CD4-positive, alpha-beta T cell treated with Interferon alpha-2 for 1 hour (primary cell): ENCODE data around the gene ADAM15.

Experiments
- DNase-seq, 2 donors: peaks; one replicate each; pipeline ENCODE4 v3.0.0-alpha.2; 2020 to 2022

ADAM15 gene, protein sequence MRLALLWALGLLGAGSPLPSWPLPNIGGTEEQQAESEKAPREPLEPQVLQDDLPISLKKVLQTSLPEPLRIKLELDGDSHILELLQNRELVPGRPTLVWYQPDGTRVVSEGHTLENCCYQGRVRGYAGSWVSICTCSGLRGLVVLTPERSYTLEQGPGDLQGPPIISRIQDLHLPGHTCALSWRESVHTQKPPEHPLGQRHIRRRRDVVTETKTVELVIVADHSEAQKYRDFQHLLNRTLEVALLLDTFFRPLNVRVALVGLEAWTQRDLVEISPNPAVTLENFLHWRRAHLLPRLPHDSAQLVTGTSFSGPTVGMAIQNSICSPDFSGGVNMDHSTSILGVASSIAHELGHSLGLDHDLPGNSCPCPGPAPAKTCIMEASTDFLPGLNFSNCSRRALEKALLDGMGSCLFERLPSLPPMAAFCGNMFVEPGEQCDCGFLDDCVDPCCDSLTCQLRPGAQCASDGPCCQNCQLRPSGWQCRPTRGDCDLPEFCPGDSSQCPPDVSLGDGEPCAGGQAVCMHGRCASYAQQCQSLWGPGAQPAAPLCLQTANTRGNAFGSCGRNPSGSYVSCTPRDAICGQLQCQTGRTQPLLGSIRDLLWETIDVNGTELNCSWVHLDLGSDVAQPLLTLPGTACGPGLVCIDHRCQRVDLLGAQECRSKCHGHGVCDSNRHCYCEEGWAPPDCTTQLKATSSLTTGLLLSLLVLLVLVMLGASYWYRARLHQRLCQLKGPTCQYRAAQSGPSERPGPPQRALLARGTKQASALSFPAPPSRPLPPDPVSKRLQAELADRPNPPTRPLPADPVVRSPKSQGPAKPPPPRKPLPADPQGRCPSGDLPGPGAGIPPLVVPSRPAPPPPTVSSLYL

DNA sequence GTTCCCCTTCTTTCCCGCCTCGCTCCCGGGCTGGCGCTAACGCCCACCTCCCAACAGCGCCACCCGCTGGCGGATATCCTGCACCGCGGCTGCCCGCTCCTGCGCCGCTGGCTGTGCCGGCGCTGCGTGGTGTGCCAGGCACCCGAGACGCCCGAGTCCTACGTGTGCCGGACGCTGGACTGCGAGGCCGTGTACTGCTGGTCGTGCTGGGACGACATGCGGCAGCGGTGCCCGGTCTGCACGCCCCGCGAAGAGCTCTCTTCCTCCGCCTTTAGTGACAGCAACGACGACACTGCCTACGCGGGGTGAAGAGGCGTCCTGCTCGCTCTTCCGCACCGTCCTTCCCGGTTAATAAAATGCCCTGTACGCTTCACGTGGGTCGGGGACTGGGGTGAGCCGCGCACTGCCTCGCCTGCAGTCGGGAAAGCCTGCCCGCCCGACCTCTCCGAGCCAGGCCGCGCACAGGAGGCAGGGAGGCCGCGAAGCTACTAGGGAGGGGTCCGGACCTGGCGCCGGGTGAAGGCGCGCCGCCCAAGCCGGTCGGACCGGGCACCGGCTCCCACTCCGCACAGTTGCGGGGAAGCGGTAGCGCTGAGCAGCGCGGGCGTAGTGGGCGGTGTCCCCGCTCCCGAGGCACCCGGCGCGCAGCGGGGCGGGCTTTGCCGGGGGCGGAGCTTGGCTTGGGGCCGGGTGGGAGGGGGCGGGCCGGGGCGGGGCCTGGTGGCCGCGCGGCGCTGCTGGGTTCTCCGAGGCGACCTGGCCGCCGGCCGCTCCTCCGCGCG is at the start of gene ADAM15:
Gene ADAM15 (plus strand): TSS at position 757 of the 782 bp plus-strand sequence. CDS start 71 bp downstream, outside the sequence.
- DNase-seq: peak; percentile 78 to 88

GRCh38 chr1:155001425-155001674 is 49.8 kb upstream of the ADAM15 start:
- DNase-seq: no peak

- DNase-seq: peak; percentile 98
Measured at GRCh38 chr1:155001675-155002463, 49.2 kb upstream of the ADAM15 start.

GRCh38 chr1:155002464-155003226 is 48.5 kb upstream of the ADAM15 start, which contains the start of gene ZBTB7B:
Gene ZBTB7B, plus strand, starts transcription at chr1:155002802. Its CDS starts 11,859 bp downstream, at chr1:155014661.
- DNase-seq: no peak

GRCh38 chr1:155003227-155003765 is 47.8 kb upstream of the ADAM15 start:
- DNase-seq: no peak

- DNase-seq: no peak
Measured at GRCh38 chr1:155003766-155004351, 47.3 kb upstream of the ADAM15 start.

- DNase-seq: no peak
Measured at GRCh38 chr1:155004352-155005075, 46.6 kb upstream of the ADAM15 start.

DNA sequence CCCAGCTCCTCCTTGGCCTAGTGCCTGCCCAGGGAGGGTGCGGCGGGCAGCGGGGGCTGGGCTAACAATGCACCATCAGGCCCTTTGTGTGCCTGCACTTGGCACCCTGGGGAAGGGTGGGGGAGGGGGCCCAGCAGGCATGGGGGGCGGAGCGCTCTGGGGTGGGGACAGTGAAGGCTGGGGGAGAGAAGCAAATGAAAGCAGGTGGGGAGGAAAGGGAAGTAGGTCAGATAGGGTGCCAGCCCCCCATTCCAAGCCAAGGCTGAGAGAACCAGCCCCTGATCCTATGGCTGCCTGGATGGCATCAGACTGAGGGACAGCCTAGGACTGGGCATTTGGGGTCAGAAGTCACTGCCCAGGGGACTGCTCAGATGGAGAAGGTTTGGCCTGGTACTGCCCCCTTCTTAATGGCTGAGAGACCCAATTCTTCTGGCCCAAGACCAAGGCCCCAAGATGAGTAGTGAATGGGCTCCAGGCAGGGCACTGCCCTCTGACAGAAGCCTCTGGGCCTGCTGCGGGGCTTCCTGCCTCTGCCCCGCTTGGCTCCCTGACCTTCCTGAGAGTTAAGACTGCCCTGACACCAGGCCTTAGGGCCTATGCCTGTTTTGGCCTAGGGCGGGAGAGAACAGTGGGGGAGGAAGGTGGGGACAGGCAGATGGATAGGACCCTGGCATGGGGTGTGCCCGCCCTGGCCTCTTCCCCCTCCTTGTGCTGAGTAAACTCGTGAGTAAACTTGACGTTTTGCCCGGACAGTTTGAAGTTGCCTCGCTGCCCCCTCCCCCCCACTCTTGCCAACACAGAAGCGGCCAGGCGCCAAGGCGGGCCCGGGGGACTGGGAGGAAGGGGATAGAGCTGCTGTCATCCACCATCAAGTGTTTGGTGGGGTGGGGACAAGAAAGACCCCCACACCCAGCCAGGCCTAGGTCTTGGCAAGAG is 45.8 kb upstream of the ADAM15 start:
- DNase-seq: peak; percentile 45 to 58

DNA sequence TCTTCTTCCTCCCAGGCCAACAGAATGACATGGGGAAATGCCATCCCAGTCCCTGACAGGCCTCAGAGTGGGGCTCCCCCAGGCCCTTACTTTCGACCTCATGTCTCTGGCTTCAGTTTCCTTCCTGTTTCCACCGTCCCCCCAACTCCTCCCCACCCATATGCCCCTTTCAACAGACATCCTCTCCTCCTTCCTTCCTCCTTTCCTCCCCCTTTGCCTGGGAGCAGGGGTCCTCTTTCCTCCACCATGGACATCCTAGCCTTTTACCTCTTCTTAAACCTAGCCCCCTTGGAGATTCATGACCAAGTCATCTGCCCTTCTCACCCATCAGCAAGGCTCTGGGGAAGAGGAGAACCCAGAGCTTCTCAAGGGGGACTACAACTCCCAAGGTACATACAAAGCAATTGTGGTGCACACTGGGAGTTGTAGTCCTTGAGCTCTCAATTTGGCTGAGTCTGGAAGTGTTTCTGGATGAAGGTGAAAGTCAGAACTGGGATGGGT is 44.5 kb upstream of the ADAM15 start:
- peak; percentile 49 to 68 for DNase-seq

GRCh38 chr1:155007251-155007828 is 43.8 kb upstream of the ADAM15 start:
- DNase-seq: no peak

- peak in 1 of 2 donors; percentile 35 for DNase-seq
Measured at GRCh38 chr1:155008015-155008941, 42.8 kb upstream of the ADAM15 start.

DNA sequence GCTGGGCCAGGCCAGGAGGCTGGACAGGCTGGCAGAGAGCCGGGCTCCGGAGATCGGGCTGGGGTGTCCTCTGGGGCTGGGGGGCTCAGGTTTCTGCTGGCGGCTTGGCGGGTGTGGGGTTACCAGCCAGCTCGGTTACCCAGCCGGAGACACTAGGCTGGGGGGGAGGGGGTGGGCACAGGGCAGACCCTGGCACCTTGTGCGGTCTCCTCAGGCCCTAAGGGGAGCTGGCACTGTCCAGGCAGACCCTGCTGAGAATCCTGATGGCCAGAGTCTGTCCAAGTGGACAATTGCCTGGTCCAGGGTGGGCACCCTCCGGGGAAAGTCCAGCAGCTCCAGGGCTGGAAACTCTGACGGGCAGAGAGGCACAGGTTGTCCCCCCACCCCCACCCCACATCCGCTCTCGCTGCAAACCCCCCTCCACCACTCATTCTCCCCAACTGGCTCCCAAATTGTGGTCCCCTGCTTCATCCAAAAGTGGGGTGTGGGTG is 41.9 kb upstream of the ADAM15 start:
- DNase-seq: peak in 1 of 2 donors; percentile 19

DNA sequence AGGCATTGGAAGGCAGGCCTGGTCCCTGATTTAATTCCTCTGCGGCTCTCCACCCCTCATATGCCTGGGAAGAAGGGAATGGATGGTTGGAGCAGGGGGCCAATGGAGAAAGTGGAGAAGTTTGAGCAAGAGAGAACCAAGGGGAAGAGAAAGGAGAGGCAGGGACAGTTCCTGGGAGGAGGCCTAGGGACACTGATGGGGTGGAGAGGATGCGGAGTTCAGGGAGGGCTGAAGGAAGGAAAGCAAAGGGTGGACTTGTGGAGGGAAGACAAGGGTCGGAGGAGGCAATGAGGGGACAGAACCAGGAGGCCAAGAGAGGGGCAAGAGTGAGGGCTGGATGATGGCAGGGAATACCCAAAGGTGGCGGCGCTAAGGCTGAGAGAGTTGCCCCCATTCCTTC is 41.4 kb upstream of the ADAM15 start:
- no peak for DNase-seq

DNA sequence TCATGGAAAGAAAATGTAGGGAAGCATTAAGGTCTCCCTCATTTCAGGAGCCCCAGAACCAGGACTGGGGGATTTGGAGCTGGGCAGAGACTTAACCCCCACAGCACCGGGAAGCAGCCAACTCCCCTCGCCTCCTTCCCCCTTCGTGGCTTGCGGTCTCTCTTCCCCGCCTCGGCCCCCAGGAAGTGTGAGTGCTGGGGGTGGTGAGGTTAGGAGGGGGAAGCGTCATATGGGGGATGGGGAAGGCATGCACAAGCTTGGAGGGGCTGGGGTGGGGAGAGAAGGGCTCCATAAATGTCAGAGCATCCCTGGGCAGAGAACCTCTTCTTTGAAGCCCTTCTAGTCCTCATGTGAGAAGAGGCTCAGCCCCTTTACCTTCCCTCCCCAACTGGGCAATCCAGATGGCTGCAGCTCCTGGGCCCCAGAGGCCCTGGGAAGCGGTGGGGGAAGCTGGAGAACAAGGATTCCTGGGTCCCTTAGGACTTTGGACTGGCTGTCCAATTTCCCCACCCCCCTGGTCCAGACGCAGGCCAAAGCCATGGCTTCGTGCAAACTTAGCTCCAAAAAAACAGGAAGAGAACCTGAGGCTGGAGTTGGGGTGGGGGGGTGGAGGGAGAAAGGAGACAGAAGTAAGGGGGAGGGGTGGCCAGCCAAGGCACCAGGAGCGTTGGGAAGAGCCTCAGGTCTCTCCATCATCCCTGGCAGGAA is 40.8 kb upstream of the ADAM15 start:
- peak in 1 of 2 donors; percentile 46 for DNase-seq

DNA sequence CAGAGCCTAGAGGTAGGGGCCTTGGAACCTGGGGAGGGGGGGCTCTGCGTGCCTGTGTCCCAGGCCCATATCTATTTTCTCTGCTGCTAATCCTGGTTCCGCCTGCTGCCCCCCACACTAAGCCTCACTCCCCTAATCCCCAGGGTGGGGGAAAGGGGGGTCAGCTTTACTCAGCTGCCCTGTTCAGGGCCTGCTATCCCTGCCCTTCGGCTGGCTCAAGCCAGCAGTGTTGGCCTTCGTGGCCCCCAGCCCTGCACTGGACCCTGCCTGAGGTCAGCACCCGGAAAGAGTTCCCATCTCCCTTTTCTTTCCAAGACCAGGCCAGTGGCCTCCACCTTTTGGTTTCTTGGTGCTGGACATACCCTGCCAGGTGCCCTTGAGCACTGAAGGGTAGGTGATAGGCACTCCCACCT is 40.1 kb upstream of the ADAM15 start:
- no peak for DNase-seq

DNA sequence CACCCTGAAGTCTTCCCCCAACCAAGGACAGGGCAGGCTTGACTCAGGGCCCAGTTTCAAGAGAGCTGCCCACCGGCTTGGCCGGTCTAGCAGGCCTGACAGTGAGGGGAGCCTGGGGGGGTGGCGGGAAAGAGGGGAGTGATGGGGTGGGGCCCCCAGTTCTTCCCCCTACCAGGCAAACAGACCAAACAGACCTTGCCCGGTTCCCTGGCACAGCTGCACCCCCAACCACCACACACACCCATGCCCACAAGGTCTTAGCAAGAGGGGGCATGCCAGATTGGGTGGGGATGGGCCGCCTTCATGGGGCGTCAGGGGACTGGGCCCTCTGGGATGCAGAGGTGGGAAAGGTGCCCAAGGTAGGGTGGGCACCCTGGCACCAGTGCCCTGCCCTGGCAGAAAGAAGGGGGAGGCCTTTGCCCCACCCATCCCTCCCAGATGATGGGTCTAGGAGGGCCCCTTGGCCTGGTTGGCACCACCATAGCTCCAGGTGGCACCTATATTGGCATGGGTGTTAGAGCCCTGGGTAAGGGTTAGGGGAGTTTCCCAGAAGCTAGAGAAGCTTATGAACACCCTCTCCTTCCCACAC is 39.6 kb upstream of the ADAM15 start:
- no peak for DNase-seq
